NCI-H460 (cell line): ENCODE data around the gene ATP1A4. TPM values are rescaled to one million over a fixed set of nuclear protein-coding genes. Genes with fewer than 3 reads are reported as not detected.

Source experiments
- DNase-seq: peaks from one replicate; pipeline ENCODE4 v3.0.0-alpha.2; 2016; ENCODE audit warnings: low read depth; ENCODE audit errors: extremely low read depth
- total RNA-seq: library from RNA; depleted of rRNA; stranded (reverse); fragments of >200 nt; shearing (Covaris generic); gene quantifications from 2 replicates; pipeline ENCODE4 v1.2.3, GENCODE V29; 2014

ATP1A4 gene
- total RNA-seq, 1 experiment from 2014 or later: not detected

DNA sequence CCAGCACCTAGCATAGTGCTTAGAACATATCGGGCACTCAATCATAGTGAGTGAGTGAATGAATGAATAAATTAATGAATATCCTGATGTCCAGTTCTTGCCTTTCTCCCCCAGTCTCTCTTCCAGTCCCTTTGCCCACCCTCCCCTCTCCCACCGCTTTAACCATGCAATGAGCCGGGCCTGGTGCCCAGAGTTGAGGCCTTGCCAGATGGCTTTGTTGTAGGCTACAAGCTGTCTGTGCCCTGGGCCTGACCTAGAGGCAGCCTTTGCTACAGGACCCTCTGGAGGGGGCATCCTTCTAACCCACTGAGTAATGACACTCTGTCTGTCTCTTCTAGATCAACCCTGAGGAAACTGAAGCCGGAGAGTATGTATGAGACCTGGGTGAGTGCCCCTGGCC lies 45.8 kb downstream of the ATP1A4 start:
- no peak for DNase-seq

DNA sequence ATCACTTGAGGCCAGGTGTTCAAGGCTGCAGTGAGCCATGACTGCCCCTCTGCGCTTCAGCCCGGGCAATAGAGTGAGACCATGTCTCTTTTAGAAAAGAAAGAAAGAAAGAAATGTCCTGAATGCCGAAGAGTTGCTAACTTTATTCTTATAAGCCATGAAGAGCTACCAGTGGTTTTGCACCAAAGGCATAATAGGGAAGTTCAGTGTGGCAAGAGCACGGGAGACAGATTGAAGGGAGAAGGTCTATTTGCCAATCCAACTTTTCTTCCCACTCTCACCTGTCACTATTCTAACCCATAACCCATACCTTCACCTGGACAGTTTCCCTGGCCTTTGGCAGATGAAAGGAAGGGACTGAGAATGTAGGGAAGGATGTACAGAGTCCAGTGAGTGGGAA lies 49.4 kb downstream of the ATP1A4 start:
- no peak for DNase-seq

DNA sequence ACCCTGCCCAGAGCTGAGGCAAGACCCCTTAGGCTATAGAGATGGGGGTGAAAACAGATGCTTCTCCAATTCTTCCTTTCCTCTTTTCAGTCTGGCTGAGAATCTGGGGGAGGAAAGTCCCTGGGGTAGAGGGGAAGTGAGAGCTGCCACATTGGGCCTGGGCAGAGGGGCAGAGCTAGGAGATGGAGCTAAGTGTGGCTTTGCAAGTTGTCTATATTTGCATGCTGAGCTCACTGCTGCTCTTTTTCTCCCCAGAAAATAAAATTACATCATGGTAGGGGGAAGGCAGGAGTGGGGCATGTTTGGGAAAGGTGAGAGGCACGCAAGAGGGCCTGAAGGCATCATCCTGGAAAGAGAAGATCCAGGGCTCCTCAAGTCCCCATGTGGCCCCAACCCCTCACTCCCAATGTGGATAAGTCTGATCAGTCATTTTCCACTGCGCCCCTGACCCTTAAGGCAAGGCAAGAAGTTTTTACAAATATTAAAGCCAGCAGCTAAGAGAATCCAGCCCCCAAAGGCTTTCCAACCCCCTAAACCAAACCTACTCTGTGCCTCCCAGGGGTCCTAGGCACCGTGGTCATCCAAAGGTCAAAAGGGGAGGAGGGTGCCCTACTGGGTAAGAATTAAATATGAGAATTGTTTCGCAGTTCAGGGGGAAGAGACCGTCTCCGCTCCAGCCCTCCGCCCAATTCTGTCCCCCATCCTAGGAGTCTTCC lies 53.3 kb downstream of the ATP1A4 start:
- no peak for DNase-seq

DNA sequence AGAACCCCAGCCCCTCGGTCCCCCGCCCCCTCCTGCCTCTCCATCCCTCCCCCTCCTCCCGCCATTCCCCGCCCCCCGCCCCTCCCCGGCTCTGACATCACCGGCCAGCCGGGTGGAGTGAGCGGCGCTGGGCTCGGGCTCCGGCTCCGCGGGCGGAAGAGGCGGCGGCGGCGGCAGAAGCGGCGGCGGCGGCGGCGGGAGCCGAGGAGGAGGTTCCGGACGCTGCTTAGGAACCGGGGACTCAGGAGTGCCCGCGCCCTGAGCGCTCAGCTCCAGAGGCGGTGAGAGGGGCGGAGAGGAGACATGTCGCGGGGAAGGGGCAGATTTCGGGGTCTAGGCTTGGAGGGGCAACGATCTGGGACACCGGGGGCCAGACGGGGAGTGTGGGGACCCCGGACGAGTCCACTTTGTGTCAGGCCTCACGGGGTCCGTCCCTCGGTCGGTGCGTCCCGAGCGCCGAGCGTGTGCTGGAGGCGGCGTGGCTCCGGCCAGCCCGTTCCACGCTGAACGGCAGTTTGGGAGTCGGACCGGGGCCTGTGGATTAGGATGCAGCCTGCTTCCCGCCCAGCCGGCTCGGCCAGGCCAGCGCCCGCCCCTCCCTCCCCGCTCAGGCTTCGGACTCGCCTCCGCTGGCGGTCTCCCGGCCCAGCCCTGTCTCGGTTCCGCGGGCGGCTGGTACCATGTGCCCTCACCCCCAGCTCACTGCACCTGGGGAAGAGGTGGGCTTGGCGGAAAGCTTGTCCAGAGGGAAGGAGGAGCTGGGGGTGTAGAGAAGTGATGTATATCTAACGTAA lies 54.0 kb downstream of the ATP1A4 start, which contains the start of gene PEA15:
Gene PEA15, plus strand, starts transcription at position 143 of the 794 bp plus-strand sequence. CDS start 6,161 bp downstream, outside the sequence.
- DNase-seq: peak; percentile 73

DNA sequence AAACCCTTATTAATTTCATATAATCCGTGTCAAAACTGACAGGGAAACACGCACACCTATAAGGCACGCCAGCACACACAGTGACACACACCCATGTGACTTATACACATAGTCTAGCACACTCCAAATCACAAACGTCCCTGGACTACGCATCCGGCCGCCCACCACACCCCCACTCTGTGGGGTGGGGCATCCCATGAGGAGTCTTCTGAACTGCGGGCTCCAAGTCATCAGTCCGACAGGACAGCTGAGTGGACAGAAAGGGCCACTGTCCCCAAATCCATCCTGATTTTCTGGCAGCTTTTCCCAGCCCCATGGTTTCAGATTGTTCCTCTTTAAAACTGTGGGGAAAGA lies 54.6 kb downstream of the ATP1A4 start:
- DNase-seq: peak; percentile 25

DNA sequence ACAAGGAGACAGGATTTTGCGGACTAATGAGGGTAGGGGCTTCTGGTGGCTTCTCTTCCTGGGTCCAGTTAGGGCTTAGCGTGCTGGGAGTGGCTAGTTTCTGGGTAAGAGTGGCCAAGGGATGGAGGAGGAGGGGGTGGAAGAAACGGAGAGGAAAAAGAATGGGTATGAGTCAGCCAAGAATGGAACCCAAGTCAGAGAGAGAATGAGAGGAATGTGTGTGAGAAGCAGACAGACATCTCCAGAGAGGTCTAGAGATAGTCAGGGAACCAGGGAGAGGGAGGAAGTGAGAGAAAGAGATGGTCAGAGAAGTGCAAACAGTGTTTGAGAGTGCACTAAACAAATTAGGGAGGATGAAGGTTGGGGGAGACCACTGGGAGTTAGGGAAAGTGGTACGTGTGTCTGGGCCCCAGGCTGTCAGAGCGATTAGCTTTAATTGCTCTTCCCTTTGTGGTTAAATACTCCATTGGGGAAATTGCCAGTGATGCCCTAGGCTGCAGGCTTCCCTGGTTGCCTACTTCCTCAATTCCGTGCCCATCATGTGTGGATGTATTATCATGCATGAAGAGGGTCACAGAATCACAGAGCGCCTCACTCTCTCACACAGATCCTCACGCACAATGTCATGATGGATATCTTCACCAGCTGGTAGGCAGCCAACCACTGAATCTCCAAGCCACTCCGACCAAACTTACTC lies 55.2 kb downstream of the ATP1A4 start:
- DNase-seq: no peak

DNA sequence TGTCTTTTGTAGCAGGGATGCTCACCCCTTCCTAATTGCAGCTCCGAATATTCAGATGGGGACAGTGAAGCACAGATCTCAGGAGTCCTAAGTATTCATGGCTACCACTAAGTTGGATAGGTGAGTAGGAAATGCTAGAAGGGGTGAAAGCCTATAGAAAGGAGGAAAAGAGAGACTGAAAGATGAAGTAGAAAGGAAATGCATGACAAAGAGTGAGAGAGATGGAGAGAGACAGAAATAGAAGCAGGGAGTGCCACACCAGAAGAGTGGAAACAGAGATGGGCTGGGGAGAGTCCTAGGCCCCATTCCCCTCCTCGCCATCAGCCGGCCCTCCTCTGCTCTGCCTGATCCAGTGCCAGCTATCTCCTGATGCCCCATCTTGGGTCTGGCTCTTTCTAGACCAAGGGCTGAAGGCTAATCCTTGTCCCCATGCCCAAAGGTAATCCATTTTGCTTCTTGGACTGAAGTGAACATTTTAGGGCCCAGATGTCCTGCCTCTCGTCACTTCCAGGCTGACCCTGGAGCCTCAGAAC lies 55.8 kb downstream of the ATP1A4 start:
- DNase-seq: no peak

DNA sequence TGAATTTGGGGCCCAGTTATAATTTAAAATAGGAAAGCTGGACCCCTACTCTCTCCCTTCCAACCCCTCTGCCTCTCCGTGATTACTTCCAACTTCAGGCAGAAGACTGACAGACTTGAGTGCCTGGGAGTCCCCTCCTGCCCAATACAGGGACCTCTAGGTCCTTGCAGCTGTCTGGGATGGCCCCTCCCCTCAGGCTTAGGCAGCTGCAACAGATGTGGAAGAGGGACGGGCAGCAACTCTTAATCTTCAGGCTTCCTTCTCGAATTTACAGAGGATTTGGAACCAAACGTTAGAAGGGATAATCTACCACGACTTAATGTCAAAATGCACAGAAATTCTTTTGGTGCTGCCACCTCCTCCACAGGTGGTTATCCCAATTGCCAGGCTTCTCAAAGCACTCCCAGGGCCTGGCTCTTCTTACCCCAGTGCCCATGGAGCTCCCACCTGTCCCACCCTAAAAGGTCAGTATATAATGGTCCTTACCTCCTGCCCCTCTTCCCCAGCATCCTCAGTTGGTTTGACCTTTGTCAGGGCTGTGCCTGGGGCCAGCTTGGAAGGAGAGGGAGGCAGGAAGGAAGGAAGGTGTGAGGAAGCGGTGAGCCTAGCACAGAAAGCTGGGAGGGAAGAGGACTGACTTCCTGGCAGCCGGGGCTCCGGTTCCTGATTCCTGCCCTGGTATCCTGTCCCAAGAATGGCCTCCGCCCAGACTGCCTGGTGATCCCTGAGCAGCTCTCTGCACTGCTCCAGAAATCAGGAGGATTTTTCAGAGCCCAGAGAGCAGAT lies 56.6 kb downstream of the ATP1A4 start:
- no peak for DNase-seq

DNA sequence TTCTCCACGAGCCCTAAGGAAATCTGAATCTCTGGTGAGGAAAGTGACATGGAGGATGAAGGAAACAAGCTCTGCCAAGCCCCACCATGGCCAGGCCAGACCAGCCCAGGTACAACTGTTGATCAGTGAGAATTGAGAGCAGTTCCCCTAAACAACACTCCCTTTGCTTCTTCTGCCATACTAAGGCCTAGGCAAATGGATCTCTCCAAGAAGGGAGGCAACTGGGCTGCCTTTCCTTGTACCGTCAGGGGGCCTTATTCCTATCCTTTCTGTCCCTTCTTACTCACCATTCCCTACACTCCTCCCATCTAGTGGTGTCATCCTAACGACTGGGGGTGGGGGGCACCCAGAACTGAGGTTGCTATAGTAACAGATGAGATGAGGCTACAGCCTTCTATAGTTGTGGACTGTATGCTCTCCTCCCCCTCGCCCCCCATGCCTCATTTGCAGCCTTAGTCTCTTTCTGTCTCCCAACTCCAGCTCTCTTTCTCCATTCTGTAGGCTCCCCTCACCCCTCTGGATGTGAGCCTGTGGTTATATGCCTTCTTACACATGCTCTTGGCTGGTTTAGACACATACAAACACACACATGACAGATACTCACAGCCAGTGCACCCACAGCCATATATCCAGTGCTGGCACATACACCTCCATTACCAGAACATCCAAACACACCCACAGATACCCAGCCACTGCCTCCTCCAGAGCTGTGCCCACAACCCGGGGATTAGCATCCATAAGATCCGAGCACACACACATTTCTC lies 57.3 kb downstream of the ATP1A4 start:
- no peak for DNase-seq

DNA sequence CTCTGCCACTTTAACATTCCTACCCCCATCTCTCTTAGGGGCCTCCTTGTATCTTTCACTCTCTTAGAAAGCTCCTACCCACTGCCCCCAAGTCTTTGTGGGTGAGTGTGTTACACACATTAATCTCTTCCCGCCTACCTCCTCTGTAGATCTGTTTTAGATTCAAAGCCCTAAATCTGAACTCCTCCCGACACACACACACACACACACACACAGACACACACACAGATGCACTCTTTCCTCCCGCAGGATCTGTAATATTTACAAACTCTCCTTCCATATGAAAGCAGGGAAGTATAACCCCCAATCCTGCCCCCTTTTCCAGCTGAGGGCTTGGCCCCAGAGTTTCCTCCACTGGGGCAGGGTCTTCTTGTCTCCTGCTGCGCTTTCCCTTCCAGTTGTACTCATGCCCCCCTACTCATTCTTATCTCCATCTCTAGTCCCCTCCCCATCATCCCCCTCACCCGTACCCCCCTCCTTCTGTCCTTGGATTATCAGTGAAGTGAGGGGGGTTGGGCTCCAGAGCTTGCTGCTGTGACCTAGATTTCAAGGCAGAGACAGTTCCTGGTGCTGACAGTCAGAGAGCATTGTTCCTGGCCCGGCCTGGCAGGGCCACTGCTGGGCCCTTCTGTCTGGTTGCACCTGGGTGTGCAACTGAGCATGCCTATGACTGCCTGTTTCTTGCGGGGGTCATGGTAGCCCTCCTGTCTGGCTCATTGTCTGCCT lies 58.1 kb downstream of the ATP1A4 start:
- DNase-seq: no peak

DNA sequence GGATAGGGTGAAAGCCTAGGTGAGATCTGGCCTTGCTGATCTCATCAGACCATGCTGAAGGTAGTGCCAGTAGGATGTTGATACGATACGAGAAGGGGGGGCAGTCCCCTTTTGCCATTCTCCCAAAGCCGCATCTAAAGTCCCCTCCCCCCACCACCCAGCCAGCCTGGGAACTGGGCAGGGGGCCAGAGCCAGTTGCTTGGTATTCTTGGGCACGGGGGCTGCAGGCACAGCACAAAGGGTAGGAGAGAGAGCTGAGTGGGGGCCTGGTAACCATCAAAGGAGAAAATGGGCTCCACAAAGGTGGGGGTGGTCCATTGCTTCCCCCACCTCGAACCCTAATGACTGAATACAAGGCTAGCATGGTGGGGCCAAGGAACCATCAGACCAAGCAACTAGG lies 59.2 kb downstream of the ATP1A4 start:
- no peak for DNase-seq

DNA sequence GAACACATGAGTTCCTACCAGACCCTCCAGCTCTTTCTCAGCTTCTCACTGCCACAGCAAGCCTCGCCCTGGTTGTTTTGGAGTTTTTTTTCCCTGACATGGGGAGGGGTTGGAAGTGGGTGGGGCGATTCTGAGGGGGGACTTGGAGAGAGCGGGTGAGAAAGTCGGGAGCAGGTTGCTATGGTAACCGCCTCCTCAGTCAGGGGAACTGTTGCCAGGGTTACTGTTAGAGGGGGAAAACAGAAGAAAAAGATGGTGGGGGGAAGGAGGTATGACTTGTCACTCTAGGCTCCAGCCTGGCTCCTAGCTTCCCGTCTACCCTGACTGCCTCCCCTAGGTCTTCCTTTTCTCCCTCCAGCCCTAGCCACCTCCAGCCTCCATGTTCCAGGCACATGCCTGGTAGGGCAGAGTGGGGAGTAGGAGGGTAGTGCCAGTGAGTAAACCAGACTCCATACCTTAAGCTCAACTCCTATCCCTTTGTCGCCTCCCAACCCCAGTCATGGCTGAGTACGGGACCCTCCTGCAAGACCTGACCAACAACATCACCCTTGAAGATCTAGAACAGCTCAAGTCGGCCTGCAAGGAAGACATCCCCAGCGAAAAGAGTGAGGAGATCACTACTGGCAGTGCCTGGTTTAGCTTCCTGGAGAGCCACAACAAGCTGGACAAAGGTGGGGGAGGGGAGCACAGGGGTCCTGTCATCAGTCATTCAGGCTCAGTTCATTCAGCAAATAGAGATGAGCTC lies 59.8 kb downstream of the ATP1A4 start:
- DNase-seq: no peak

DNA sequence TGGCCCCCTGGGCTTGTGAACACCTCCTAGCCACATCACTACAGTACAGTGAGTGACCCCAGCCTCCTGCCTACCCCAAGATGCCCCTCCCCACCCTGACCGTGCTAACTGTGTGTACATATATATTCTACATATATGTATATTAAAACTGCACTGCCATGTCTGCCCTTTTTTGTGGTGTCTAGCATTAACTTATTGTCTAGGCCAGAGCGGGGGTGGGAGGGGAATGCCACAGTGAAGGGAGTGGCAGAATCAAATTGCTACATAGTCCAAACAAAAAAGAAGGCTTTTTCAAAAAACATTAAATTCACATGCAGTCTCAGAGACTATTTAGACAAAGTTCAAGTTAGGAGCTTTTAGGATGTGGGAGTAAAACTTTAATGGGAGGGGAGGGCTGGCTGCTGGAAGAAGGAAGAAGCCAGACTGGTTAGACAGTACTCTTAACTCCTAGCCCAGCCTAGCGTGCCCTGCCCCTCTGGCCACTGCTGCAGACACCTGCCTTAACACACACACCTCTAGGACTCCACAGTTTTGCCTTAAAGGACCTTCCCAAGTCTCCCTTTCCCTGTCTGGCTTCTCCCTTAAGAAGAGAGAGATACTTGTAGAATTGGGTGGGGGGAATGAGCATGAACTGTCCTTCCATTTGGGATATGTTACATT lies 63.2 kb downstream of the ATP1A4 start:
- DNase-seq: no peak

DNA sequence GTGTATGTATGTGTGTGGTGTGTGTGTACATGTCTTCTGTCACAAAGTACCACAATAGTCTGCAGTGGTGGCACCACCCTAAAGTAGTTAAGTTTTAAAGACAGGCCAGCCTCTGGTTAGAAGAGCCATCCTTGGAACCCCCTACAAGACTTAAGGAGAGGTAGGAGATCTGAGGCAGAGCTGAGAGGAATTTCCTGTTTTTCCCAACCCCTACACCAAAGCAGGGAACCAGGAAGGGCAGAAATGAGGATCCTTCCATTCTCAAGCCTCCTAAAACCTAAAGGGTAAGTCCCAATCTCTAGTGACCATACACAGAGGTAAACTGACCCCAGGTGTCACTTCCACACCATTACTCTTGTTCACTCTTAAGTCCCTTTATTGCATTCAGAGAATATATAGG lies 64.9 kb downstream of the ATP1A4 start:
- DNase-seq: no peak

DNA sequence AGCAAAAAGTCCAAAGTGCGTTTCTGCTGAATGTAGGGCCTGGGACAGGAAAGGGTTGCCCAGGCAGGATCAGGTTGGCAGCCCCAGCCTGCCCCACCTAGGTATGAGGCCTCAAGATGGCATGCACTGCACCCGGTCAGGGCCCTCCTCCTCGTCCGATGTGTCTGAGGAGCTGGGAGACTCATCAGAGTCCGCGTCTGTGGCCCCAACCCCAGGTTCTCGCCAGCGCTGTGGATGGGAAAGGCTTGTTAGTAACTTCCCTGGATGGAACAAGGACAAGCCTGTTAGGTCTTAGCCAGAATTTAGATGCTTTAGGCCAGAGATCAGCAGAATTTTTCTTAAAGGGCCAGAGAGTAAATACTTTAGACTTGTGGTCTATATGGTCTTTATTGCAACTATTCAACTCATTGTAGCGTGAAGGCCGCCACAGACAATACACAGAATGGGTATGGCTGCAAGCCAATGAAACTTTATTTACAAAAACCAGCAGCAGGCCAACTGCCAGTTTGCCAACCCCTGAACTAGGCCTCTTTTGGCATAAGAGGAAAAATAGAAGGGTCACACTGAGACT lies 66.2 kb downstream of the ATP1A4 start:
- DNase-seq: no peak

DNA sequence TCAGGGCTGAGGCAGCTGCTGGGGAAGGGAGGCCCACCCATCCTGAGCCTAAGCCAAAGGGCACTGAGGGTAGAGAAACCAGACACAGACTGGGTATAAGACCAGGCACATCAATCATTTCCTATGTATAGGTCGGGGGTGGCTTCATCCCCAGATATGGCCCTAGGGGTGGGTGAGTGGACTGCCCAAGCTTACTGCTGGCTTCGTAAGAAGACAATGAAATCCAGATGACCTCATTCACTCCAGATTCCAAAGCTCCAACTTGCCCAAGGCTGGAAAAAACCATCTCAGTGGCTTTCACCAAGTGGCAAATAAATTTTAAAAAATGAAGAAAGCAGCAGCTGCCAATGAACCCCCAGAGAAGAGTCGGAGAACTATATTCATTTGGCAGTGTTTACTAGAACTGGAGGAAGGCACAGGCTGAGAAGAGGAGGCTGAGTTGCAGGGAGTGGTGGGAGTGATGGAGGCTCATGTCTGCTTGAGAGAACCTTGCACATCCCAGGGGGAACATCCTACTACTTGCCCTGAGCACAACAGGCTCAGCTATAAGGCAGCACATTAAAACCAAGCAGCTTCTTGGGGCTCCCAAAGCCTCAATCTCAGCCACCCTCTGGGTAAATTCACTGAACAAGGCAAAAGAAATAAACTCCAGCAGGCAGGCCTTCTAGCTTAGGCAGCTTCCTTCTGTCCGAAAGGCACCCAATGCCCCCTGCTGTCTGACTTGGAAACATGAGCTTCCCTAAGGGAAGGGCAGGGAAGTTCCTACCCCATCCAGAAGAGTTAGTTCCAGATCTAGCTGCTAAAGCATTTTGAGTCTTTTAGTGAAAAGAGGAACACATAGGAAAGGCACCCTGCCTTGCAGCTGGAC lies 67.9 kb downstream of the ATP1A4 start:
- DNase-seq: peak; percentile 54

DNA sequence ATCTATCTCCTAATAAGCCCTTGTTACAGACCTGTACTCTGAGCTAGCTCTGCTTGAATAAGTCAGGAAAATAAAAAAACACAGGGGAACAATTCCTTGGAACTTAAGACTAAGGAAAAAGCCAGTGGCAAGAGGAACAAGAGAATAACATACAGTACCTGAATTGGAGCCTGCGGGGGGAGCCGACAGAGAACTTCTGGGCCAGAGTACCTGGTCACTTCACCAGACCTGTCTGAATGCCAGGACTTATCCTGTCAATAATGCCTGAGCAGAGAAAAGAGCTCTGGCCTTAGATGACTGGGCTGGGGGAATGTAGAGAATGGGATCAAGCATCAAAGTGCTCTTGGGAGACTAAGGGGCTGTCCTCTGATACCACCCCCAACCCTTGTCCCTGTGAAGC lies 68.9 kb downstream of the ATP1A4 start:
- no peak for DNase-seq
